A549 treated with AZD9567 at 1 μM for 4 hours (cell line): ENCODE results near the gene ZNF426. TPM values are rescaled to one million over a fixed set of nuclear protein-coding genes. Genes with fewer than 3 reads are reported as not detected.

Experiments
- total RNA-seq: library from RNA; stranded (reverse); fragments of 200-300 nt; extraction: Qiagen RNA extraction; gene quantifications from 5 replicates; pipeline ENCODE4 v1.2.3, GENCODE V29; 2022; ENCODE audit not compliant: insufficient read depth

ZNF426 gene
- total RNA-seq = 0.63 to 0.95 TPM (median 0.74 TPM) in 5 replicates

GRCh38 chr19:9538183-9539058 is at the start of gene ZNF426:
Gene ZNF426 (minus strand): TSS chr19:9538645. CDS start chr19:9536232, 2,413 bp downstream.

GRCh38 chr19:9584073-9584833 is 45.8 kb upstream of the ZNF426 start, which contains the start of gene ZNF121:
Gene ZNF121 (minus strand): TSS chr19:9584504. CDS start chr19:9568097, 16,407 bp downstream.

GRCh38 chr19:9498183-9498902 is 40.1 kb downstream of the ZNF426 start, which contains the start of gene ZNF560:
Gene ZNF560 (minus strand): TSS chr19:9498616. CDS start chr19:9475313, 23,303 bp downstream.

Other genes with a start within 250 kb of the ZNF426 start
- 0.82 to 1.7 TPM (median 1.2 TPM) in 5 replicates for gene ZNF699, start 228.8 kb downstream of the ZNF426 start, total RNA-seq
- gene ZNF559, start 214.5 kb downstream of the ZNF426 start, total RNA-seq = 1.8 to 4.5 TPM (median 4.4 TPM) in 5 replicates
- gene ZNF177, start 175.6 kb downstream of the ZNF426 start, total RNA-seq = 0.34 to 0.64 TPM (median 0.51 TPM) in 4 of 5 replicates, not detected in the other
- 3.1 to 3.5 TPM (median 3.2 TPM) in 5 replicates for gene ZNF266, start 103.1 kb downstream of the ZNF426 start, total RNA-seq
- not detected in 5 replicates for gene ZNF560, start 40.0 kb downstream of the ZNF426 start, total RNA-seq
- gene ZNF121, start 45.9 kb upstream of the ZNF426 start, total RNA-seq = 3.2 to 3.9 TPM (median 3.4 TPM) in 5 replicates
- 7.7 to 26.3 TPM (median 8.0 TPM) in 5 replicates for gene ZNF561, start 82.6 kb upstream of the ZNF426 start, total RNA-seq
- 5.0 to 6.4 TPM (median 5.5 TPM) in 5 replicates for gene ZNF562, start 136.5 kb upstream of the ZNF426 start, total RNA-seq
- 0.86 to 1.6 TPM (median 1.3 TPM) in 4 of 5 replicates, not detected in the other for gene ZNF846, start 230.1 kb upstream of the ZNF426 start, total RNA-seq